D341Med (cell line): ENCODE results near the gene RNASE4.
"Not testable (repeated sequence)": the region's sequence is repeated elsewhere in the genome, so short reads cannot be mapped to it uniquely, and the experiment has no call there.

Experiments
- DNase-seq: peaks from one replicate; pipeline ENCODE4 v3.0.0; 2012; ENCODE audit warnings: low spot score

The RNASE4 gene

DNA sequence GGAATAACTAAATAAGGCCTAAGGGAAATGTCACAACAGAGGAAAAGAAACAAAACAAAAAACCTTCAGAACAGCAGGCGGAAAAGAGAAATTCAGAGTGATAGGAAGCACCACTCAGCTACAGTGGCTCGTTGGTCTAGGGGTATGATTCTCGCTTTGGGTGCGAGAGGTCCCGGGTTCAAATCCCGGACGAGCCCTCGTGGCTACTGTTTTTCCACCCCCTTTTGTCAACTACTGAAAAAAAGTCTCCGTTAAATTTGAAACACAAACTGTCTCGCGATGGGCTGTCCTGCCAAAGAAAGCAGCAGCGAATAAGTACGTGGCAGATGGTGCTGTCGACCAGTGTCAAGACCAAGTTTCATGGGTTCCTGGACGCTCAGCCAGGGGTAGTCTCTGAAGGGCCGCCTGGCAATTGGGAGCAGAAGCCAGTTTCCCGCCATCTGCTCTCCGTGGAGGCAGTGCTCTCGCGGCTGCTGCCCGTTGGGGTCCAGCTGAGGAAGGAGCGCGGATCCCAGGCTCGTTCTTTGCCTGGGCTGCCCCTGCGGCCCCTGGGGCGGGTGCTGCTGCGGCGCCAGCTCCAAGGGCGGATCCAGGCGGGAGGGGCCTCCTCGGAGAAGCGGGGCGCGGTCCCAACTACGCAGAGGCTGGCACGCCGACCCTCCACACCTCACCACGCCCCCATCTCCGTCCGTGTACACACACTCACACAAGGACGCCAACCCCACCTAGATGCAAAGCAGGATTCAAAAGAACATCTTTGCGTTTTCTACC lies at the start of gene RNASE4:
TSS of gene RNASE4 (plus strand) at position 670 of the 771 bp plus-strand sequence. CDS start 14,812 bp downstream, outside the sequence.
- peak; percentile 71 for DNase-seq

- no peak for DNase-seq
Measured at GRCh38 chr14:20641591-20641990, 42.8 kb upstream of the RNASE4 start, which contains the start of gene OR6S1. Gene OR6S1 (minus strand): TSS chr14:20641691. CDS start chr14:20641691, 0 bp downstream.

DNA sequence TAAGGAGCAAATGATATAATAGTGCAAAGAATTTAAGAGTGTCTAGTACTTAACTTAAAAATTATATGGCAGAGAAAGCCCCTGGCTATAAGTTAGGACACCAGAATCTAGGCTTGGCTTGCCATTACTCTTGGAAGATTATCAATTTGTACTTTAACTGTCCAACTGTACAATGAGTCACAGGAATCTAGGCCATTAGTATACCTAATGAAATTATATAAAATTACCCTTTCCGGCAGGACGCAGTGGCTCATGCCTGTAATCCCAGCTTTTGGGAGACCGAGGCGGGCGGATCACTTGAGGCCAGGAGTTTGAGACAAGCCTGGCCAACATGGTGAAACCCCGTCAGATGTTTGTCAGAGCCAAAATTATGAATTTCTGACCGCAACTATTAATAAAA lies 42.2 kb upstream of the RNASE4 start:
- no peak for DNase-seq

DNA sequence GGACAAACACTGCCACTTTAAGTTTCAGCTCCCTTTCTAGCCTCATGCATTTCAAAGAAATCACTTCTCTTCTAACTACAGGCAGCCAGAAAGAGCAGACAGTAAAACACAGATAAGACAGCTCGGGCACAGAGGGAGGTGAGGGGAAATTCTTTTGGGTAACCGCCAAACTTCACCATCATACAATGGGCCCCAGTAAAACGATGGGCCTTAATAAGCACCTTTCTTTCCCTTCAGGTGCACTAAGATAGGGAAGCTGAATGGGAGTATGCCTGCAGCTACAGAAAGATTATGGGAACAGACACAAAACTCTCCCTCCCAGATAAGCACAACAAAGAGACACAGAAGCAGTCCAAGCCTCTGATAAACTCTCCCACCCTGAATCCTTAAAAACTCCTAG lies 41.6 kb upstream of the RNASE4 start:
- DNase-seq = not testable (repeated sequence)

DNA sequence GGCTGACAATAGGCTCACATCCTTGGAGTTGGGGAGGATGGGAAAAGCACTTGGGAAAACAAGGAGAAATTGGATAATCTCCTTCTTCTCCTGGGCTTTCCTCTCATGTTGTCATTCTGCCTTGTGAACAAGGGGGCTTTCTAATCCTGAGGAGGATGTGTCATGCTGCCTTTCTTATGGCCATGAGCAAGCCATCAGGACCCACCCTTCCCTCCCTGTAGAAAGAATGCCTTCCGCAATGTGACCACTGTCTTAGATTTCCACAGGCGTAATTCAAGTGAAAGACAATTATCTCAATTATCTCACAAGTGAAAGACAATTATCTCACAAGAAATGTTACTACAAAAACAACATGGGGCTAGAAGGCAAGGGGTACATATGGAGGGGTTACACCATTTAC lies 39.8 kb upstream of the RNASE4 start:
- no peak for DNase-seq

DNA sequence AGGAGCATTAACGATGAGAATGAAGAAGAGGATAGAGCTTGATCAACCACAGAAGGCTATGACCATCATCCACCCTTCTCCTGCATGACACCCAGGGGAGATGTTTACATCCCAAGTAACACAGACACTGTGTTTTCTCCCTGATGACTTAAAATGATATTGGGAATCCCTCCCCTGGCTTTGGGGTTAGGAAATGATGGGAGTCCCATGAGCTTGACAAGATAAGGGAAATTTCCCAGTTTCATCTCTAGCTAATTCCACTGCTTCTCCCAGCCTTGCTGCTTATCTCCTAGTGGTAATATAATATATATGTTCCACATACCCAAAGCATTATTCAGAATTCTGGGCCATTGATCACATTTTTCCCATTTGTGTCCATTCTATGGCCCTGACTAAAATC lies 38.9 kb upstream of the RNASE4 start:
- no peak for DNase-seq

- peak; percentile 58 for DNase-seq
Measured at GRCh38 chr14:20652996-20653975, 31.1 kb upstream of the RNASE4 start.

DNA sequence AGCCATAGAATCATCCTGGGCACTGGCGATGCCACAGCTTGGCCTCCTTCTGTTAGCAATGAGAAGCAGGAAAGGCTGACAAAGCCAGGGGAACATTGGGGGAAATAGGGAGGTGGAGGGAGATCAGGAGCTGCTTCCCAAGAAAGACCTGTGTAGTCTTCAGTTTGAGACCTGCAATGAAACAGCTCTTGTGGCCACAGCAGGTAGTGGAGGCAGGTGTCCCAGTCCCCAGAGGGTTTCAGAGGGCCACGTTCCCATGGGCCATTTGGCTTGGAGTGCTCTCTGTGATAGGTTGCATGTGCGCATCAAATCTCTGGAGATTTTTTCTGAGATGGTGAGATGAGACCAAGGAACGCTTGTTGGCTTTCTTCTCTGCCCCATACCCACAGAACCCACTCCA lies 28.5 kb upstream of the RNASE4 start:
- no peak for DNase-seq

- no peak for DNase-seq
Measured at GRCh38 chr14:20656274-20656673, 28.1 kb upstream of the RNASE4 start.

- DNase-seq = no peak
Measured at GRCh38 chr14:20657216-20658211, 26.8 kb upstream of the RNASE4 start.

DNA sequence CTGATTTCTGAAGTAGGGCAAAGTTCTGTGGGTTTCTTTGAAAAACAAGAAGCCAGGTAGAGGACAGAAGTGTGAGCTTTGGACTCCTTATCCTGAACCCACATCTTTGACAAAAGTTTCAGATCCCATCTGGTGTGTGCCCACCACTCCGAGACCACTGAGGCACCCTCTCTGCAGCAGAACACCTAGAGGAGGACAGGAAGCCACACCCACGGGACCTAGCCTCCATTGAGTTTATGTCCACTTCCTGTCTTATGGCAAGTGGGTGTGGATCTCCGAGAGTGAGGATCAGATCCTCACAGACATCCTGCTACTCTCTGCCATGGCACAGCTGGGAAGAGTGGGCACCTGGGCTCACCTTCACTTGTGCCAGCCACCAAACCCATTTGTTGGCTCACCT lies 26.1 kb upstream of the RNASE4 start:
- DNase-seq = no peak

- DNase-seq = no peak
Measured at GRCh38 chr14:20659336-20659735, 25.0 kb upstream of the RNASE4 start.

DNA sequence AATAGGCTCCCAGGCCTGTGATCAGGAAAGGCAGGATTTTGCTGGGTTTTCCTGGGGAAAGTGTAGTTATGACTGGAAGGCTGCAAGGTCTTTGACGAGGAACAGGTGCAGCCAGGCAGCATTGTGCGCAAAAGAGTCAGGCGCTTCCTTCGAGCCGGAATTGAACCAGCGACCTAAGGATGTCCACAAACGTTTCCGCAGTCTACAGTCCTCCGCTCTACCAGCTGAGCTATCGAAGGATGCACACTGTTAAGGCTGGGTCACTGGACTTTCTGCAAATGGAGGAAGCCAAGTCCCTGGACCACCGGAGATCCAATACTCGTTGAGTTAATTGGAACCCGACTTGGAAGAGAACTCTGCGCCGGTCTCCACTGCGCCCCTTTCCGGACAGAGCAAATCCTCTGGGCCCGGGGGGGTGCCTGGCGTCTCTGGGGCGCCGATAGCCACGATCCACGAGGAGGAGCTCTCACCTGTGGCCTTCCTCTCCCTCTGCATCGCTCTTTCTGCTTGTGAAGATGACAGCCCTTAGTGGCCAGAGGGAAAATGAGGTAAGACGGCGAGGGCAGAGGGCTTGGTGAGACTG lies 24.5 kb upstream of the RNASE4 start:
- DNase-seq = no peak

DNA sequence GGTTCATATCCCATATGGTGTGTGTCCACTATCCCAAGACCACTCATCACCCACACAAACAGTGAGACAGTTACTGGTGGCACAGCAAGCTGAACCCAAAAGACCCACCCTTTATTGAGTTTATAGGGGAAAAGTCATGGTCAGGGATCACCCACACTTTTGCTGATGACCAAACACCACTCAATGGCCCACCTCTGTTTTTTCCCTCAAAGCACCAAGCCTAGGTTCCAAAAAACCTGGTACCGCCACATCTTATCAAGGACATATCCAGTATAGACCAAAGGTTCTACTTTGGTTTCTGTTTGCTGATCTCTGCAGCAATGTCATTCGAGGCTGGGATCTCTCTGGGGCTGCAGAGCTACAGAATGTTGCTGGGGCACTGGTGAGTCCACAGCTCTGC lies 23.2 kb upstream of the RNASE4 start:
- no peak for DNase-seq

DNA sequence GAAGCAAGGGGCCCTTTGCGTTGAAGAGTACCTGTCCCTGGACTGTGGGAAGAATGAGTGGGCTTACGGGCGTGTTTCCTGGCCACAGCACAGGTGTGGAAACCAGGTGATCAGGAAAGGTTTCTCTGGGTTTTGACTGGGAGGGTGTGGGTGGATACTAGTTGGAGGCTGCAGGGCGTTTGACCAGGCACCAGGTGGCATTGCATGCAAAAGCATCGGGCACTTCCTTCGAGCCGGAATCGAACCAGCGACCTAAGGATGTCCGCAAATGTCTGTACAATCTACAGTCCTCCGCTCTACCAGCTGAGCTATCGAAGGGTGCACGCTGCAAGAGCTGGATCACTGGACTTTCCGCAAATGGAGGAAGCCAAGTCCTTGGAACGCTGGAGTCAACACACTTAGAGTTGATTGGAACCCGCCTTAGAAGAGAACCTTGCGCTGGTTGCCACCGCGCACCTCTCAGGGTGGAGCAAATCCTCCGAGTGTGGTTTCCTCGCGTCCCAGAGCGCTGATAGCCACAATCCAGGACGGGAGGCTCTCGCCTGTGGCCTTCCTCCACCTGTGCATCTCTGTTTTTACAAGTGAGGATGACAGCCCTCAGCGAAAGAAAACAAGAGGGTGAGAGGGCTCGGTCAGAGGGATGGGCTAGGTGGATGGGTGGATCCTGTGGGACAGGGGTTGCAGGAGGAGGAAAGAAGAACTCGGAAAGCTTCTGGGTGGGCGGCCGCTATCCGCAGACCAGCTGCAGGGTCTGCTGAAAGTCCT lies 21.2 kb upstream of the RNASE4 start:
- DNase-seq = peak; percentile 54

- not testable (repeated sequence) for DNase-seq
Measured at GRCh38 chr14:20666400-20666961, 17.9 kb upstream of the RNASE4 start.

DNA sequence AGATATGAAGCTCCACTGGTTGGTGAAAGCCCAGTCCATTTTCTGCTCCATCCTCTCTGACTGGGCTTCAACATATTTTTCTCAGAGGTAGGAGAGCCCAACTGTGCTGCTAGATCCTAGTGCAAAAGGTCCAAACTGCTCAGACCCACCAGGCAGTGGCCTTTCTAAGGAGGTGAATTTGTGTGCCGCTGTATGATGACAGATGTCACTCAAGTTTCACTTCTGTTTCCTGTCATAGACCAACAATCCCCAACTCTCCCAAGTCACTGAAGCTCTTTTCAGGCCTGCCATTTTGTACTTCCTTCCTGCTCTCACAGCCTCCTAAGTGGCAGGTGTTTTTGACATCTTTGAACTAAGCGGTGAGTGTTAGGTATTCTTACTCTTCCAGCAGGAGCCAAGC lies 16.4 kb upstream of the RNASE4 start:
- DNase-seq = no peak

DNA sequence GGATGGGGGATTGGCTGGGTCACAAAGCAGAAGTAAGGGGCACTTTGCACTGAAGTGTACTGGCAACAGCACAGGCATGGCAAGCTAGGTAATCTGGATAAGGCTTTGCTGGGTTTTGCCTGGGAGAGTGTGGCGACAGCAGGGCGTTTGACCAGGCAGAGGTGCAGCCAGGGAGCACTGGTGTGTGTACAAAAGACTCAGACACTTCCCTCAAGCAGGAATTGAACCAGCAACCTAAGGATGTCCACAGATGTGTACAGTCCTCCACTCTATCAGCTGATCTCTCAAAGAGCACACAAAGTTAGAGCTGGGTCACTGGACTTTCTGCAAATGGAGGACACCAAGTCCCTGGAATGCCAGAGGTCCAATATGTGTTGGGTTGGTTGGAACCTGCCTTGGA lies 15.4 kb upstream of the RNASE4 start:
- no peak for DNase-seq

GRCh38 chr14:20671597-20672283 lies 12.6 kb upstream of the RNASE4 start:
- no peak for DNase-seq

DNA sequence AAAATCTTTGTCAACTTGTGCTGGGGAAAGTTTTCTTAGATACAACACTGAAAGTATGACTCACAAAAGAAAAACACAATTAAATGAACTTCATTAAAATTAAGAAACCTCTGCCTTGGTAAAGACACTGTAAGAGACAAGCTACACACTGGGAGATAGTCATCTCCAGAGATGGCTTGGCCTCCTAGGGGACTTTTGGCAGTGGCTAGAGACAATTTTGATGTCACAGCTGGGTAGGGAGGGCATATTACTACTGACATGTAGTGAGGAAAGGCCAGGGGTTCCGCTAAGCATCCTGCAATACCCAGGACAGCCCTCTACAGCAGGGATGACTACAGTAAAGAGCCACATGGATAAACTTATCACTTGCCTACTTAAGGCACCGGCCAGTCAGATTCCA lies 8.7 kb upstream of the RNASE4 start:
- no peak for DNase-seq
